Activated T-cell treated with anti-CD3 and anti-CD28 coated beads, Interleukin-2, amount 50 U/mL, for 1 hour (primary cell): ENCODE measurements around the gene CCDC122.

Experiments
- DNase-seq: peaks from one replicate; pipeline ENCODE4 v3.0.0-alpha.2; 2020

The CCDC122 gene

GRCh38 chr13:43878892-43879754 lies at the start of gene CCDC122:
TSS of gene CCDC122 (minus strand) at chr13:43879740. CDS start at chr13:43869376, 10,364 bp downstream.
- peak; percentile 77 for DNase-seq

GRCh38 chr13:43924549-43925245 lies 45.2 kb upstream of the CCDC122 start:
- no peak for DNase-seq

- DNase-seq = no peak
Measured at GRCh38 chr13:43920965-43921674, 41.6 kb upstream of the CCDC122 start.

- no peak for DNase-seq
Measured at GRCh38 chr13:43918636-43919035, 39.1 kb upstream of the CCDC122 start.

- DNase-seq = no peak
Measured at GRCh38 chr13:43916828-43917227, 37.3 kb upstream of the CCDC122 start.

- DNase-seq = no peak
Measured at GRCh38 chr13:43915451-43915850, 35.9 kb upstream of the CCDC122 start.

GRCh38 chr13:43911871-43912270 lies 32.3 kb upstream of the CCDC122 start:
- no peak for DNase-seq

GRCh38 chr13:43911278-43911677 lies 31.7 kb upstream of the CCDC122 start:
- DNase-seq = no peak

GRCh38 chr13:43910856-43911255 lies 31.3 kb upstream of the CCDC122 start:
- DNase-seq = no peak

- no peak for DNase-seq
Measured at GRCh38 chr13:43908156-43909126, 28.9 kb upstream of the CCDC122 start.

GRCh38 chr13:43905435-43906031 lies 26.0 kb upstream of the CCDC122 start:
- DNase-seq = no peak

GRCh38 chr13:43895940-43896339 lies 16.4 kb upstream of the CCDC122 start:
- no peak for DNase-seq

GRCh38 chr13:43894438-43894837 lies 14.9 kb upstream of the CCDC122 start:
- no peak for DNase-seq

- no peak for DNase-seq
Measured at GRCh38 chr13:43884222-43884621, 4.7 kb upstream of the CCDC122 start.

- no peak for DNase-seq
Measured at GRCh38 chr13:43883631-43884030, 4.1 kb upstream of the CCDC122 start.

- no peak for DNase-seq
Measured at GRCh38 chr13:43881580-43881979, 2.0 kb upstream of the CCDC122 start.

- no peak for DNase-seq
Measured at GRCh38 chr13:43880926-43881325, 1.4 kb upstream of the CCDC122 start.

- no peak for DNase-seq
Measured at GRCh38 chr13:43880214-43880855, 795 bp upstream of the CCDC122 start.

- DNase-seq = peak; percentile 51
Measured at GRCh38 chr13:43879755-43880181, 228 bp upstream of the CCDC122 start, which contains the start of gene LACC1. TSS of gene LACC1 (plus strand) at chr13:43879904. CDS start at chr13:43880986, 1,082 bp downstream.

GRCh38 chr13:43877766-43878165 lies 1.8 kb downstream of the CCDC122 start:
- DNase-seq = no peak

GRCh38 chr13:43877326-43877725 lies 2.2 kb downstream of the CCDC122 start:
- DNase-seq = no peak
